NCI-H226 (cell line): ENCODE measurements around the gene ST3GAL4.
"Not testable (repeated sequence)": the region's sequence is repeated elsewhere in the genome, so short reads cannot be mapped to it uniquely, and the experiment has no call there.

Source experiments
- DNase-seq: peaks from one replicate; pipeline ENCODE4 v3.0.0-alpha.2; 2015

ST3GAL4 gene

GRCh38 chr11:126332221-126332711, 23.2 kb upstream of the ST3GAL4 start:
- DNase-seq: peak; percentile 71

GRCh38 chr11:126333142-126333541, 22.3 kb upstream of the ST3GAL4 start:
- no peak for DNase-seq

- DNase-seq: no peak
Observed at GRCh38 chr11:126334659-126335462, 20.6 kb upstream of the ST3GAL4 start.

- DNase-seq: no peak
Observed at GRCh38 chr11:126335463-126335760, 20.1 kb upstream of the ST3GAL4 start.

GRCh38 chr11:126336138-126336541, 19.3 kb upstream of the ST3GAL4 start:
- no peak for DNase-seq

- no peak for DNase-seq
Observed at GRCh38 chr11:126336671-126337101, 18.8 kb upstream of the ST3GAL4 start.

GRCh38 chr11:126337126-126337473, 18.4 kb upstream of the ST3GAL4 start:
- no peak for DNase-seq

GRCh38 chr11:126337474-126338241, 17.8 kb upstream of the ST3GAL4 start:
- DNase-seq: no peak

GRCh38 chr11:126338346-126339055, 17.0 kb upstream of the ST3GAL4 start:
- DNase-seq: no peak

- no peak for DNase-seq
Observed at GRCh38 chr11:126339073-126339862, 16.2 kb upstream of the ST3GAL4 start.

- no peak for DNase-seq
Observed at GRCh38 chr11:126339863-126340434, 15.5 kb upstream of the ST3GAL4 start.

- DNase-seq: no peak
Observed at GRCh38 chr11:126340960-126341606, 14.4 kb upstream of the ST3GAL4 start.

GRCh38 chr11:126341760-126342161, 13.7 kb upstream of the ST3GAL4 start:
- DNase-seq: peak; percentile 76

- no peak for DNase-seq
Observed at GRCh38 chr11:126343051-126343450, 12.4 kb upstream of the ST3GAL4 start.

- DNase-seq: no peak
Observed at GRCh38 chr11:126344141-126345080, 11.1 kb upstream of the ST3GAL4 start.

- no peak for DNase-seq
Observed at GRCh38 chr11:126345283-126345682, 10.2 kb upstream of the ST3GAL4 start.

- peak; percentile 91 for DNase-seq
Observed at GRCh38 chr11:126345759-126346585, 9.5 kb upstream of the ST3GAL4 start.

GRCh38 chr11:126346586-126346940, 8.9 kb upstream of the ST3GAL4 start:
- DNase-seq: no peak

GRCh38 chr11:126346946-126347345, 8.5 kb upstream of the ST3GAL4 start:
- not testable (repeated sequence) for DNase-seq
